Nephron (organoid): ENCODE results near the gene AFAP1.
A peak's percentile ranks its signal among the peaks of the same experiment; 100 is the strongest.

Source experiments
- H3K27ac Mint-ChIP-seq, 3 experiments: 2 replicates each; pipeline ENCODE4 v1.8.0; 2020; ENCODE audit warnings: mixed read lengths in 3 of 3, mild to moderate bottlenecking in 2 of 3, moderate library complexity in 1 of 3
- H3K27me3 Mint-ChIP-seq: 2 replicates; pipeline ENCODE4 v1.8.0; 2021; ENCODE audit warnings: low read depth, mild to moderate bottlenecking, moderate library complexity, mixed read lengths
- H3K36me3 Mint-ChIP-seq: 2 replicates; pipeline ENCODE4 v1.8.0; 2020; ENCODE audit warnings: low read depth, mixed read lengths
- H3K4me1 Mint-ChIP-seq: 2 replicates; pipeline ENCODE4 v1.8.0; 2020; ENCODE audit warnings: mixed read lengths
- H3K4me3 Mint-ChIP-seq, 3 experiments: 2 replicates each; pipeline ENCODE4 v1.8.0; 2020; ENCODE audit warnings: mild to moderate bottlenecking in 3 of 3, mixed read lengths in 3 of 3, moderate library complexity in 2 of 3
- H3K9me3 Mint-ChIP-seq: 2 replicates; pipeline ENCODE4 v1.8.0; 2020; ENCODE audit warnings: mixed read lengths
- CTCF ChIP-seq, 3 experiments: fragments of 200-600 bp; sonication (generic); IDR thresholded peaks; one replicate each; pipeline ENCODE4 v1.5.0; 2021; ENCODE audit warnings: antibody characterized with exemption in 3 of 3; ENCODE audit not compliant: unreplicated experiment in 3 of 3

Gene AFAP1

GRCh38 chr4:7877176-7877575, 62.5 kb downstream of the AFAP1 start:
- Mint-ChIP-seq H3K27ac (peak overlapping the region; percentile 16 to 64 (median 53)), H3K36me3 (peaks cover 8% of the 10 kb centered on the region), H3K9me3 (no peaks in the 10 kb centered on the region), H3K4me3 (no peak overlapping the region), H3K4me1 (peaks cover 81% of the 10 kb centered on the region), H3K27me3 (no peaks in the 10 kb centered on the region)
- TF ChIP-seq CTCF (IDR thresholded peaks at IDR 0.05; ENCODE audit: unreplicated experiment in 3 of 3) = no peak

GRCh38 chr4:7876201-7876875, 63.3 kb downstream of the AFAP1 start:
- no peaks in the 10 kb centered on the region for H3K27me3 Mint-ChIP-seq
- peaks cover 83% of the 10 kb centered on the region for H3K4me1 Mint-ChIP-seq
- H3K36me3 Mint-ChIP-seq = peaks cover 13% of the 10 kb centered on the region
- H3K27ac Mint-ChIP-seq = peak overlapping the region; percentile 30 to 66 (median 53)
- H3K9me3 Mint-ChIP-seq = no peaks in the 10 kb centered on the region
- H3K4me3 Mint-ChIP-seq = no peak overlapping the region
- peak in 2 of 3 experiments; percentile 8 to 21 for TF ChIP-seq CTCF (IDR thresholded peaks at IDR 0.05; ENCODE audit: unreplicated experiment in 3 of 3)

GRCh38 chr4:7874838-7875237, 64.8 kb downstream of the AFAP1 start:
- H3K9me3 Mint-ChIP-seq = no peaks in the 10 kb centered on the region
- no peak for TF ChIP-seq CTCF (IDR thresholded peaks at IDR 0.05; ENCODE audit: unreplicated experiment in 3 of 3)
- no peaks in the 10 kb centered on the region for H3K27me3 Mint-ChIP-seq
- H3K4me3 Mint-ChIP-seq = no peak overlapping the region
- peaks cover 78% of the 10 kb centered on the region for H3K4me1 Mint-ChIP-seq
- H3K36me3 Mint-ChIP-seq = peaks cover 27% of the 10 kb centered on the region
- peak overlapping the region in 1 of 3 experiments; percentile 53 for H3K27ac Mint-ChIP-seq

GRCh38 chr4:7873881-7874280, 65.8 kb downstream of the AFAP1 start:
- H3K4me1 Mint-ChIP-seq = peaks cover 76% of the 10 kb centered on the region
- H3K27ac Mint-ChIP-seq = no peak overlapping the region
- peaks cover 34% of the 10 kb centered on the region for H3K36me3 Mint-ChIP-seq
- H3K4me3 Mint-ChIP-seq = no peak overlapping the region
- H3K27me3 Mint-ChIP-seq = no peaks in the 10 kb centered on the region
- TF ChIP-seq CTCF (IDR thresholded peaks at IDR 0.05; ENCODE audit: unreplicated experiment in 3 of 3) = no peak
- no peaks in the 10 kb centered on the region for H3K9me3 Mint-ChIP-seq

GRCh38 chr4:7872264-7872771, 67.3 kb downstream of the AFAP1 start:
- H3K27me3 Mint-ChIP-seq = no peaks in the 10 kb centered on the region

More at GRCh38 chr4:7872264-7872771, 67.3 kb downstream of the AFAP1 start:
- TF ChIP-seq CTCF (IDR thresholded peaks at IDR 0.05; ENCODE audit: unreplicated experiment in 3 of 3) = no peak
- Mint-ChIP-seq H3K27ac (peak overlapping the region; percentile 60 to 81 (median 60)), H3K4me3 (peak overlapping the region in 2 of 3 experiments; percentile 79 to 84), H3K9me3 (no peaks in the 10 kb centered on the region), H3K36me3 (peaks cover 44% of the 10 kb centered on the region), H3K4me1 (peaks cover 65% of the 10 kb centered on the region)
